GM06990 (cell line): ENCODE data around the gene CYFIP1.

ENCODE experiments used
- DNase-seq: peaks from one replicate; pipeline ENCODE4 v3.0.0-alpha.2; 2011; ENCODE audit not compliant: insufficient read length; ENCODE audit errors: extremely low read depth
- H3K27me3 ChIP-seq: replicated peaks from 2 replicates; pipeline ENCODE4 v1.6.0; 2011; ENCODE audit warnings: low read length; ENCODE audit not compliant: control insufficient read depth, insufficient read depth
- H3K36me3 ChIP-seq: 2 replicates; pipeline ENCODE4 v1.5.1; 2011; ENCODE audit warnings: low read length; ENCODE audit not compliant: control insufficient read depth, insufficient read depth
- H3K4me3 ChIP-seq: replicated peaks from 2 replicates; pipeline ENCODE4 v1.5.1; 2011; ENCODE audit warnings: low read depth, mild to moderate bottlenecking, control low read depth, low read length
- TF ChIP-seq, protein P1 (sequence below): IDR thresholded peaks from 2 replicates; pipeline ENCODE4 v1.5.1; 2011; ENCODE audit warnings: low read length, control low read depth, mild to moderate bottlenecking, inconsistent platforms; ENCODE audit not compliant: insufficient read depth, poor library complexity, severe bottlenecking

The CYFIP1 gene

DNA sequence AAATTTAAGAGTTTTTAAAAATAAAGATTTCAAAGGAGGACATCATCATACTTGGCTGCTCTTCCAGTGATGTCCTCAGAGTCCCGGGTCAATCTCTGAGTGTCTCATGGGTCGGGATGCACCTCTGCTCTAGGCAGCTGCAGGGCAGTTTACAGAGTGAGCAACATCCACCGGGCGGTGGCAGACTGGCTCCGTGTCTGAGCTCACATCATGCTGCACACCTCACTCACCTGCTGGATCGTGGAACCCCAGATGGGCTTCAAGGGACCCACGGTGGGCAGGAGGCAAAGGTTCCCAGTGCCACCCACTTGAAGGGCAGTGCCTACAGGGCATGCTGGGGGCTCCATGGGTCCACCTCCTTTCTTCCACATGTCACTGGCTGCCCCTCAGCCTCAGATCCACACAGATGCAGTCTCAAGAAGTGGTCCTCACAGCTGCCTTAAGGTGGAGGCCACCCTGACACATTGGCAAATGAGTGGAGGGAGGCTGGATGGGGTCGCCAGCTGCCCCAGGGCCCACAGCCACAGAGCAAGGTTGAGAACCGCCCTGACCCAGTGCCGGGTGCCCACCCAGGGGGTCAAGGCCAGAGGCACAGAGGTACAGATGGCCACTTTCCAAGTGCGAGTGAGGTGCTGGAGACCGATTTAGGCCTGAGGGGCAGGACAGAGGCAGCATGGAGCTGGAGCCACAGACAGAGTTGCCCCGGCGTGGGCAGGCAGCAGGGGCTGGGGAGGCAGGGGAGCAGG lies 25.2 kb downstream of the CYFIP1 start:
- no peak overlapping the region for H3K4me3 ChIP-seq

DNA sequence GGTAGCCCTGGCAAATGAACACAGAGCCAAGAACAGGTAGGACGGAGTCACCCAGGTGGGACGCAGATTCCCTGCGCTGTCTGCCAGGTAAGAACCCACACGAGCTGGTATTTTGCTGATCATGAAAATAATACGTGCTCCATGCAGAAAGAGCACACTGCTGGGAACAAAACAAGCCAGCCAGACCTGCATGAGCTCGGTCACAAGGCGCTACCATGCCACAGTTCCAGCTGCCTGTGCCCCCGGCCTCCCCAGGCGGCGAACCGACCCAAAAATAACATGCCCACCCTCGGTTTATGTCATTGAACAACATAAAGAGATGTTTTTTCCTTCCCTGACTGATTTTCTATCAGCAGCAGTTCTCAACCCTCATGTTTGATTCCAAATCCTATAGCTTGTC lies 25.8 kb downstream of the CYFIP1 start:
- TF ChIP-seq, protein P1, sequence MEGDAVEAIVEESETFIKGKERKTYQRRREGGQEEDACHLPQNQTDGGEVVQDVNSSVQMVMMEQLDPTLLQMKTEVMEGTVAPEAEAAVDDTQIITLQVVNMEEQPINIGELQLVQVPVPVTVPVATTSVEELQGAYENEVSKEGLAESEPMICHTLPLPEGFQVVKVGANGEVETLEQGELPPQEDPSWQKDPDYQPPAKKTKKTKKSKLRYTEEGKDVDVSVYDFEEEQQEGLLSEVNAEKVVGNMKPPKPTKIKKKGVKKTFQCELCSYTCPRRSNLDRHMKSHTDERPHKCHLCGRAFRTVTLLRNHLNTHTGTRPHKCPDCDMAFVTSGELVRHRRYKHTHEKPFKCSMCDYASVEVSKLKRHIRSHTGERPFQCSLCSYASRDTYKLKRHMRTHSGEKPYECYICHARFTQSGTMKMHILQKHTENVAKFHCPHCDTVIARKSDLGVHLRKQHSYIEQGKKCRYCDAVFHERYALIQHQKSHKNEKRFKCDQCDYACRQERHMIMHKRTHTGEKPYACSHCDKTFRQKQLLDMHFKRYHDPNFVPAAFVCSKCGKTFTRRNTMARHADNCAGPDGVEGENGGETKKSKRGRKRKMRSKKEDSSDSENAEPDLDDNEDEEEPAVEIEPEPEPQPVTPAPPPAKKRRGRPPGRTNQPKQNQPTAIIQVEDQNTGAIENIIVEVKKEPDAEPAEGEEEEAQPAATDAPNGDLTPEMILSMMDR, result no peak
- DNase-seq, result no peak
- Histone ChIP-seq H3K36me3 (no peaks in the 10 kb centered on the region), H3K27me3 (no peaks in the 10 kb centered on the region), H3K4me3 (no peak overlapping the region)

More for the DNA sequence above, 25.2 kb downstream of the CYFIP1 start:
- TF ChIP-seq, protein P1, result no peak
- Histone ChIP-seq H3K36me3 (no peaks in the 10 kb centered on the region), H3K27me3 (no peaks in the 10 kb centered on the region)
- no peak for DNase-seq

DNA sequence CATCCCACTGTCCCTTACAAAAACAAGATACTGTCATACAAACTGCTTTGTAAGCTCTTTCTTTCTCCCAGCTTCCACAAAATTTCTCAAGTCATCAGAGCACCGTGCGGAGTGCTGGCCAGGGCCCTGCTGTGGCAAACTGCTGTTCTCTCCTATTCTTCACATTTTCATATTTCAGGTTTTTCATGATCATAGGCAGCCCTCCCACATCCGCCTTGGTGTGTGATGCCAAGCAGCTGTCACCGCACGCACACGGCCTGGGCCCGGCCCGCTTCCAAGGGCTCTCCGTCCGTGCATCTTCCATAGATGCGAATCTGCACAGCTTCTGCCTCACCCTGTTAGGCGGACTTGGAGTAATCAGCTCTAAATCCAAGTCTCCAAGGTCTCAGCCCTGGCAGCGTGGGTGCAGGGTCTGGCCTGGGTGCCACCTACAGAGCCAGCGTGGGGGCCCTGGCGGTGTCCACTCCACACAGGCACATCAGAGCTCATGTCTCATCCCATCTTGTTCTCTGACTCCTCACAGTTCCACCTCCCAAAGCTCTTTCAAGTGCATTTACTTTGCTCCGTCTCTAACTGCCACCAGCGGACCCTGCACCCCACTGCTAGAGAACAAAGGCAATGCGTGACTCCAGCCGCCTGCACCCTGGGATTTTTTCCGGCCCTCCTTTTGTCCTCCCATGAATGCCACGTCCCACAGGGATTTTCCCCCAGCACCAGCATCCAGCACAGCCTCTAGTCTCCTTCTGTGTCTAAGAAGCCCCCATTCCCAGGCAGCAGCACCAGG lies 27.2 kb downstream of the CYFIP1 start:
- no peak overlapping the region for H3K4me3 ChIP-seq
- DNase-seq, result no peak
- no peaks in the 10 kb centered on the region for H3K27me3 ChIP-seq
- H3K36me3 ChIP-seq, result no peaks in the 10 kb centered on the region
- TF ChIP-seq, protein P1, result no peak

DNA sequence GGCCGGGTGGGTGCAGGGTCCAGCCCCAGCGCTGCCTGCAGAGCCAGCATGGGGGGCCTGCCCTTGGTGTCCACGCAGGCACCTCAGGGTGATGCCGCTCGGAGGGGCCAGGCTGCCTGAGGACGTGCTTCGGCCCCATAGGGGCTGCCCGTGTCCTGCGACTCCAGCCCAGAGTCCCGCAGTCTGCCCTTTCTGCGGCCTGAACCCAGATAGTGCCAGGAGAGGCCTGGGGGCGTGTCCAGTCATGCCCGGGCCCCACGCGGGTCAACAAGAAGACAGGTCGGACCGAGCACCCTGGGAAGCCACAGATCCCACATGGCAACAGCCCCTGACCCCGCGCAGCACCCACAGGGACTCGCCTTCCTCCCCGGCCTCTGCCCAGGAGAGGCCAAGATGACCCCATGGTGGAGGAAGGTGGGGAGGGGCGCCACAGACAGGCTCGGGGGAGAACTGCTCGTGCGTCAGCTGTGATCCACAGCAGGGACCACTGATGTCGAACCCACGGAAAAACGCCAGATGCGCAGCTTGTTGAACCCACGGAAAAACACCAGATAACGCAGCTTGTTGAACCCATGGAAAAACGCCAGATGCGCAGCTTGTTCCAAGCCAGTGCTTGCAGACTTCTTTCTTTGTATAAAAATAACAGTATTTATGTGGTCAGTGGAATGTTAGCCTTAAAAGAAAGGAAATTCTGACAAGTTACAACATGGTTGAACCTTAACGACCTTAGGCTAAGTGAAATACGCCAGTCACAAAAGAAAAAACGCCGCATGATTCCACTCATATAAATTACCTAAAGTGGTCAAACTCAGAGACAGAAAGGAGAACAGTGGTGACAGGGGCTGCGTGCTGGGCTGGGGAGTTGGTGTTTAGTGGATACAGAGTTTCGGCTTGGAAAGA lies 28.5 kb downstream of the CYFIP1 start:
- TF ChIP-seq, protein P1, result no peak
- no peak for DNase-seq
- no peak overlapping the region for H3K4me3 ChIP-seq
- H3K36me3 ChIP-seq, result no peaks in the 10 kb centered on the region
- no peaks in the 10 kb centered on the region for H3K27me3 ChIP-seq

DNA sequence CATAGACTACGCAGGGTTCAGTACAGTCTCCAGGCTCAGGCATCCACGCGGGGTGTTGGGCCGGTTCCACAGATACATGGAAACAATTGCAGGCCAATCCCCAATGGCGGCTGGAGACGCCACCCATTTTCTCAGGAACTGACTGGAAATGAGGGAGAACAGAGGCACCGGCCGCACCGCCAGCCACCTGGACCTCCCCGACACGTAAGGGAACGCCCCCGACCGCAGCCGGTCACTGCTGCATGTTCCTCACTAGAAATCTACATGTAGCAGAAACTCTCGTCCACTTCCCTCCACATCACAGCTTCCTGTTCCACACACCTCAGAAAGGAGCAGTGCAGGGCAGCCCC lies 29.2 kb downstream of the CYFIP1 start:
- TF ChIP-seq, protein P1, result no peak
- DNase-seq, result no peak
- Histone ChIP-seq H3K27me3 (no peaks in the 10 kb centered on the region), H3K4me3 (no peak overlapping the region), H3K36me3 (no peaks in the 10 kb centered on the region)
